ENCODE results near the gene SLC52A1.
"Not testable (repeated sequence)": the region's sequence is repeated elsewhere in the genome, so short reads cannot be mapped to it uniquely, and the experiment has no call there.

Gene SLC52A1

DNA sequence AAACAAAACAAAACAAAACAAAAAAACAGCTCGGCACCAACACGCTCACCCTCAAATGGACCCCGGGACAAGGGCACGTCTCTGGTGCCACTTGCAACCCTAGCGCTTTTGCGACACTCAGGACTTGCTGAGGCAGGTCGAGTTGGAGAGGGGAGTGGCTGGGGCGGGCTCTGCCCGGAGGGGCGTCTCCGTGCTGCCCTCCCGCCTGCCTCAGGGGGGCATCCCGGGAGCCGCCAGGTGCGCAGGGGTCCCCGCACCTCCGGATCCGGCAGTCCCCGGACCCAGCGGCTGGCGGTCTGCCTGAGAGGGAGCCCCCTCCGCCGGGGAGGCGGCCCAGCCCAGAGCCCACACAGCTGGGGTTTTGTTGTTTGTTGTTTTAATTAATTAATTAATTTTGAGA lies at the start of gene SLC52A1:
Gene SLC52A1, minus strand, starts transcription at position 112 of the 400 bp plus-strand sequence. CDS start 820 bp downstream, outside the sequence.
- no peak for DNase-seq

- DNase-seq, result no peak
Measured at GRCh38 chr17:5080591-5080990, 45.4 kb upstream of the SLC52A1 start.

GRCh38 chr17:5078106-5079028 lies 43.1 kb upstream of the SLC52A1 start, which contains the start of gene ZFP3:
ZFP3 (plus strand) TSS chr17:5078467; CDS start chr17:5091505, 13,038 bp downstream.
- peak; percentile 37 for DNase-seq

- no peak for DNase-seq
Measured at GRCh38 chr17:5077781-5078105, 42.5 kb upstream of the SLC52A1 start.

DNA sequence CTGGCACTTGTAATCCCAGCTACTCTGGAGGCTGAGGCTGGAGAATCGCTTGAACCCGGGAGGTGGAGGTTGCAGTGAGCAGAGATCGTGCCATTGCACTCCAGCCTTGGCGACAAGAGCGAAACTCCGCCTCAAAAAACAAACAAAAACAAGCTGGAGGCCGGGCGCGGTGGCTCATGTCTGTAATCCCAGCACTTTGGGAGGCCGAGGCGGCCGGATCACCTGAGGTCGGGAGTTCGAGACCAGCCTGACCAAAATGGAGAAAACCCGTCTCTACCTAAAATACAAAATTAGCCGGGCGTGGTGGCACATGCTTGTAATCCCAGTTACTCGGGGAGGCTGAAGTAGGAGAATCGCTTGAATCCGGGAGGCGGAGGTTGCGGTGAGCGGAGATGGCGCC lies 42.0 kb upstream of the SLC52A1 start:
- DNase-seq, result not testable (repeated sequence)

DNA sequence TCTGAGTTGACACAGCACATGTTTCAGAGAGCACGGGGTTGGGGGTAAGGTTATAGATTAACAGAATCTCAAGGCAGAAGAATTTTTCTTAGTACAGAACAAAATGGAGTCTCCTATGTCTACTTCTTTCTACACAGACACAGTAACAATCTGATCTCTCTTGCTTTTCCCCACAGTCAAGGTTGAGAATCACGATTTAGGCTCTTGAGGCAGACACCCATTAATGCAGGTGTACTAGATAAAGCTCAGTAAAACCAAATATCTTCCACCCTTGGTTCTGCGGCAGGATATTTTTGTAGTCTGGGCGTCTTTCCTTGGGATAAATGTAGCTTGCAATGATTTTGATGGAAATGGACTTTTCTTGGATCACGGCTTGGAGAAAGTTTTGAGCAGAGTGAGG lies 40.2 kb upstream of the SLC52A1 start:
- not testable (repeated sequence) for DNase-seq

DNA sequence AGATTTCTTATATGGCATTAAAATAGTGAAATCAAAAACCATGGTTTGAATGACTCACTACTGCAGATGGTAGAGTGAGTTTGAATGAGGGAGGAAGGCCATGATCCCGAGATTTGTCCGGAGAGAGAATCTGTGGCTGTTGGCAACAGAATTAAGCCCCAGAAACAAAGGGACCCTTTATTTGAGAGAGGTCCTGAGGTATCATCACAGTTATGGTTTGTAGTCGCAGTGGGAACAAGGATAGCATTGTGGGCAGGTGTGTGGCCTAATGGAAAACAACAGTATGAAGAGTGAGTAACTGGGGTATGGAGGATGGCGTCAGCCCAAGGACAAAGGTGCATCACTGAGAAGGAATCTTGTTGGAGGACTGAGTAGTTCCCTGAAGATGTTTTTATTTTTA lies 34.5 kb upstream of the SLC52A1 start:
- DNase-seq, result no peak

- no peak for DNase-seq
Measured at GRCh38 chr17:5068236-5068635, 33.0 kb upstream of the SLC52A1 start.

- no peak for DNase-seq
Measured at GRCh38 chr17:5065227-5065744, 30.1 kb upstream of the SLC52A1 start.

- DNase-seq, result no peak
Measured at GRCh38 chr17:5055543-5055942, 20.3 kb upstream of the SLC52A1 start.

DNA sequence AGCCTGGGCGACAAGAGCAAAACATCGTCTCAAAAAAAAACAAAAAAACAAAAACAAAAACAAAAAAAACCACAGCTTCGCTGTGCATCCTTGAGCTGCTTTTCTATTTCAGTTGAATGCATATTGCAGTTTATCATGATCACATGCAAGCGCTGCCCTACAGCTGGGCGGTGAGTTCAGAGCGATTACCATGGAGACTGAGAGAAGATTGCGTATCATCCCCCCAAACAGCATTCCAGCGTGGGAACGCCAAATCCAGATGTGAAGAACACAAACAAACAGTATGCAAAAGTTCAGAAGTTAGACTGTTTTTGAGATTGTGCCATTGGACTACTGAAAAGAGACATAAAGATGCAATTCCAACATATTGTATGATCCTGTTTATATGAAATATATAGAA lies 15.1 kb upstream of the SLC52A1 start:
- no peak for DNase-seq

- DNase-seq, result no peak
Measured at GRCh38 chr17:5049314-5049841, 14.2 kb upstream of the SLC52A1 start.

DNA sequence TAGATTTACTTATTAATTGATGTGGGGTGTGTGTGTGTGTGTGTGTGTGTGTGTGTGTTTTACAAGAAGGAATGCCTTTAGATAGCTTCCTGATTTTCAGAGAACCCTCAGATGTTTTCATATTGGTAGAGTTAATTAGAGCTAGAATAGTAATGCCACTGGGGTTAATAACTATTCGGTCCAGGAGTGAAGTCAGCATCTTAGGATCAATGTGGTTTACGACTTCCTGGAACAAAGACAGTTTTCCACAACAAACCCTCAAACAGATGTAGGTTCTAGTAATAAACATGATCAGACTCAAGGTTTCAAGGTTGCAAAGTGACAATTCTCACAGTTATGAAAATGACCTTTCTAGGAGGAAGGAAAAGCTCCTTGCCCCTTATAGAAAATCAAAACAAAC lies 12.2 kb upstream of the SLC52A1 start:
- DNase-seq, result no peak

- DNase-seq, result no peak
Measured at GRCh38 chr17:5045496-5045895, 10.3 kb upstream of the SLC52A1 start.

DNA sequence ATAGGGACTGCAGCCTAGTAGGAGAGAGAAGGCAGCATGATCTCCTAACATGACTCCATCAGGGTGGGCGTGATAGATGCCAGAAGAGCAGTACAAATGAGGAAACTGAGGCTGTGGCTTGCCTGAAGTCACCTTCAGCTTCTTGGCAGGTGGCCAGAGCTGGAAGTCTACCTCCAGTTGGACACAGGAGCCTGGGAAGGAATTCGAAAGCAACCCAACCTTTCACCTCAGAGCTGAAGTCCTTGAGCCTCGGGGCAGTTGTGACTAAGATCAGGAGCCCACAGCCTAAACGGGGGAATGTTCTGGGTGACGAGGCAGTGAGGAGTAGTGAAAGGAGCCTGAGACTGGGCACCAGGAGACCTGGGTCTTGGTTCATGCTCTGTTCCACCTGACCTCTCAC lies 9.4 kb upstream of the SLC52A1 start:
- no peak for DNase-seq

DNA sequence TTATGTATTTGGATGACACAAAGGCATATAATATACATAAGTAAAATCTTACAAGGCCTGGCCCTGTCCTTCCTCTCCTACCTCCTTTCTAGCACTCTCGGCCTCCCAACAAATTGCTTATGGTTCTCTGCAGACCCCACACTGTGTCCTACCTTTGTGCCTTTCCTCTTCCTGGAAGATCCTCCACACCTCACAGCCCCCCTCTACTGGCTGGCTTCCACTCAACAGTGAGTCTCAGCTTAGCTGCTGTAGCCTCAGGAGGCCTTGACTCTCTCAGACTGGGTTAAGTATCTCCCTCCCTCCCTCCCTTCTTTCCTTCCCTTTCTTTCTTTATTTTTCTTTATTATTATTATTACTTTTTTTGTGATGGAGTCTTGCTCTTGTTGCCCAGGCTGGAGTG lies 8.3 kb upstream of the SLC52A1 start:
- DNase-seq, result no peak

- no peak for DNase-seq
Measured at GRCh38 chr17:5042157-5043022, 7.2 kb upstream of the SLC52A1 start.

- DNase-seq, result no peak
Measured at GRCh38 chr17:5034651-5035050, 575 bp downstream of the SLC52A1 start.

DNA sequence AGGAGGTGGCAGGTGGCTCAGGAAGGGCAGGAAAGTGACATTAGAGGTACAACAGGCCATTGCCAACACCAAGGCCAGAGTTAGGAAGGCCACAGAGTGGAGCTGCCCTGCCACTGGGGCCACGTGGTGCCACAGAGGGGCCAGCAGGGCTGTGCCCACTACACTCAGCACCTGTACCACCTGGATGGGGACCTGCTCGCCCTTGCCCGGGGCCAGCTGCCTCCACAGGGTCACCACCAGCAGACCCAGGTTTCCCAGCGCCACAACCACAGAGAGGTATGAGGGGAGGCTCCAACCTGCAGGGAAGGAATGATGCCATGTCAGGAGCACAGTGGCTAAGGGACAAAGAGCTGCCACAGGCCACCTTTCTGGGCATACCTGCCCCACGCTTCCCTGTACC lies 1.2 kb downstream of the SLC52A1 start:
- DNase-seq, result no peak

- no peak for DNase-seq
Measured at GRCh38 chr17:5033352-5034015, 1.7 kb downstream of the SLC52A1 start.

- no peak for DNase-seq
Measured at GRCh38 chr17:5032865-5033264, 2.4 kb downstream of the SLC52A1 start.

DNA sequence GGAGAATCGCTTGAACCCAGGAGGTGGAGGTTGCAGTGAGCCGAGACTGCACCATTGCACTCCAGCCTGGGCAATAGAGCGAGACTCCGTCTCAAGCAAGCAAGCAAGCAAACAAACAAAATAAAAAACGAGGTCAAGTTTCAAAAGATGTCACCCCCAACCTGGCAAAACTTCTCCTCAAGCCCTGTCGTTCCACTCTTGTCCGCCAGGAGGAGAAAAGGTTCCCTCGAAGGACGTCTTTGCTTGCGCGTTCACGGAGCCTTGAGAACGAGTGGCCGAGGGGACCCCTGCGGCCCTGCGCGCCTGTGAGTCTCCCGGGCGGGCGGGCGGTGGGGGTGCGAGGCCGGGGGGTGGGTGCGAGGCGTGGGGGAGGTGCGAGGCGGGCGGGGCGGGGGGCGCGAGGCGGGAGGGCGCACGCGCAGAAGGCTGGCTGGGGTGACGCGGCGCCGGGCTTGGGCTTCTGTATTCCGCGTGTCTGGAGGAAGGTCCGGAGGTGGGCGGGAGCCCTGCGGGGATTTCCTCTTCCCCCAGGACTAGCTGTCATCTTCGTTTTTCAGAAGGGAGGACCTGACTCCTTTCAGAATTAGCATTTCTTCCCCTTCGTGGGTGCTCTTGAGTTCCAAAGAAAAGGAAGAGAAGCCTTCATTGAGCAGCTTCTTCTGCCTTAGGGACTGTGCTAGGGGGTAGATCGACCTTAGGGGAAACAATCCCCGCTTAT lies 3.7 kb downstream of the SLC52A1 start:
- DNase-seq, result no peak
